GM19324 (cell line): Measurements from ENCODE around the gene BUB1B.

Experiments
- ATAC-seq: cut with Tn5 transposase; IDR thresholded peaks from one replicate; pipeline ENCODE4 v1.9.1; 2021; ENCODE audit warnings: mild to moderate bottlenecking, moderate library complexity; ENCODE audit not compliant: unreplicated experiment, low FRiP score

BUB1B gene

GRCh38 chr15:40182358-40183029, 21.6 kb downstream of the BUB1B start:
- no peak for ATAC-seq

- ATAC-seq = no peak
Observed at GRCh38 chr15:40183636-40184463, 23.0 kb downstream of the BUB1B start.

- ATAC-seq = no peak
Observed at GRCh38 chr15:40190591-40190990, 29.7 kb downstream of the BUB1B start.

- ATAC-seq = no peak
Observed at GRCh38 chr15:40192942-40193341, 32.1 kb downstream of the BUB1B start.

GRCh38 chr15:40197434-40197833, 36.6 kb downstream of the BUB1B start:
- ATAC-seq = no peak

GRCh38 chr15:40198355-40199085, 37.7 kb downstream of the BUB1B start:
- ATAC-seq = no peak

- ATAC-seq = no peak
Observed at GRCh38 chr15:40204100-40204499, 43.2 kb downstream of the BUB1B start.

GRCh38 chr15:40217166-40217824, 56.4 kb downstream of the BUB1B start:
- ATAC-seq = no peak

GRCh38 chr15:40219801-40220200, 58.9 kb downstream of the BUB1B start:
- no peak for ATAC-seq

- ATAC-seq = no peak
Observed at GRCh38 chr15:40222131-40222530, 61.3 kb downstream of the BUB1B start.

- no peak for ATAC-seq
Observed at GRCh38 chr15:40226736-40227135, 65.9 kb downstream of the BUB1B start.

- no peak for ATAC-seq
Observed at GRCh38 chr15:40229316-40229715, 68.4 kb downstream of the BUB1B start.

- no peak for ATAC-seq
Observed at GRCh38 chr15:40229956-40230355, 69.1 kb downstream of the BUB1B start.

- no peak for ATAC-seq
Observed at GRCh38 chr15:40232625-40233070, 71.8 kb downstream of the BUB1B start.

- ATAC-seq = no peak
Observed at GRCh38 chr15:40233727-40234577, 73.1 kb downstream of the BUB1B start.

- no peak for ATAC-seq
Observed at GRCh38 chr15:40234783-40235182, 73.9 kb downstream of the BUB1B start.

GRCh38 chr15:40235201-40235885, 74.5 kb downstream of the BUB1B start:
- ATAC-seq = no peak

- no peak for ATAC-seq
Observed at GRCh38 chr15:40238532-40239403, 77.9 kb downstream of the BUB1B start, which contains the start of gene PAK6. Gene PAK6 (plus strand): TSS chr15:40239063. CDS start chr15:40264786, 25,723 bp downstream.
